Measurements from ENCODE around the gene SYCE3. TPM values are rescaled to one million over a fixed set of nuclear protein-coding genes. Genes with fewer than 3 reads are reported as not detected.
A peak's percentile ranks its signal among the peaks of the same experiment; 100 is the strongest.

The SYCE3 gene
- total and polyA plus RNA-seq, 2 experiments from 2014 or later, result not detected

GRCh38 chr22:50517495-50518260 is 45.0 kb downstream of the SYCE3 start:
- no peak overlapping the region for H2AFZ ChIP-seq
- peaks cover 12% of the 10 kb centered on the region; the same call in 1 of the 2 replicates for H4K20me1 ChIP-seq (replicated peaks; ENCODE audit: insufficient read depth)
- ATAC-seq, result peak; percentile 56; the same call in 2 of the 3 replicates
- no peaks in the 10 kb centered on the region for H3K27me3 ChIP-seq (ENCODE audit: insufficient read depth)
- H3K27ac ChIP-seq (ENCODE audit: low read depth), result no peak overlapping the region
- no peak for DNase-seq (ENCODE audit: low spot score)
- peaks cover 8% of the 10 kb centered on the region for H3K27me3 Mint-ChIP-seq (ENCODE audit: insufficient read depth, low read depth, poor library complexity)
- no peaks in the 10 kb centered on the region for H3F3A ChIP-seq (replicated peaks; ENCODE audit: low read depth)
- H3K4me2 ChIP-seq, result no peak overlapping the region
- no peak overlapping the region for H3K4me3 Mint-ChIP-seq
- H3K4me3 ChIP-seq, result no peak overlapping the region
- TF ChIP-seq NANOG (IDR thresholded peaks at IDR 0.05; ENCODE audit: borderline replicate concordance) (no peak), ZNF462 (CRISPR knock-in tag; IDR thresholded peaks at IDR 0.05) (no peak), REST (IDR thresholded peaks at IDR 0.05; ENCODE audit: unreplicated experiment) (no peak), POLR2AphosphoS5 (IDR thresholded peaks at IDR 0.05; ENCODE audit: low read depth) (no peak), JUNB (IDR thresholded peaks at IDR 0.05; ENCODE audit: unreplicated experiment) (no peak), ETS1 (IDR thresholded peaks at IDR 0.05) (no peak), EZH2 (IDR thresholded peaks at IDR 0.05; ENCODE audit: low read depth, unreplicated experiment) (no peak)
- H3K36me3 ChIP-seq (ENCODE audit: insufficient read depth), result no peaks in the 10 kb centered on the region; the same call in 1 of the 2 replicates
- H3K79me2 ChIP-seq (replicated peaks; ENCODE audit: insufficient read depth), result peaks cover 27% of the 10 kb centered on the region
- H3K9me3 Mint-ChIP-seq, result no peaks in the 10 kb centered on the region; the same call in 2 of the 3 replicates
- no peak overlapping the region for H3K27ac Mint-ChIP-seq
- peaks cover 13% of the 10 kb centered on the region for H3K36me3 Mint-ChIP-seq (ENCODE audit: low read depth)
- no peaks in the 10 kb centered on the region; the same call in 2 of the 3 replicates for H3K4me1 Mint-ChIP-seq
- no peaks in the 10 kb centered on the region for H3K4me1 ChIP-seq (ENCODE audit: insufficient read depth)
- H3K9me2 ChIP-seq (ENCODE audit: insufficient read depth), result no peaks in the 10 kb centered on the region

Measured in GM23338 (cell line).